ENCODE data around the gene EHBP1. TPM values are rescaled to one million over a fixed set of nuclear protein-coding genes. Genes with fewer than 3 reads are reported as not detected.

Gene EHBP1
- total RNA-seq, 2 experiments from 2014 or later: 21.4 to 22.3 TPM

- H3K36me3 ChIP-seq (ENCODE audit: insufficient read depth, low read length): no peaks in the 10 kb centered on the region
- Mint-ChIP-seq H3K4me3 (no peak overlapping the region), H3K9me3 (peaks cover 6% of the 10 kb centered on the region), H3K4me1 (ENCODE audit: low read depth) (peaks cover 39% of the 10 kb centered on the region), H3K36me3 (ENCODE audit: low read depth) (peaks cover 52% of the 10 kb centered on the region), H3K27me3 (no peaks in the 10 kb centered on the region), H3K27ac (no peak overlapping the region)
- H3K4me3 ChIP-seq (ENCODE audit: low read length): no peak overlapping the region
- DNase-seq: no peak
- ChIA-PET POLR2A (no interaction called here), CTCF (no interaction called here)
- H3K27me3 ChIP-seq (ENCODE audit: control insufficient read depth in 1 of 2, insufficient read depth in 2 of 2, low read length in 2 of 2): no peaks in the 10 kb centered on the region
- intact Hi-C loops (cut with DNase I, micrococcal nuclease): no loop called here
- peaks cover 5 to 8% of the 10 kb centered on the region in 2 experiments for H3K9me3 ChIP-seq (ENCODE audit: control insufficient read depth in 1 of 2, insufficient read depth in 1 of 2, low read length in 2 of 2)
- ATAC-seq (ENCODE audit: poor library complexity): no peak
- no peak overlapping the region for H3K27ac ChIP-seq (ENCODE audit: low read depth in 1 of 2, low read length in 2 of 2)
- TF ChIP-seq CTCF (IDR thresholded peaks at IDR 0.05): no peak
- H3K4me1 ChIP-seq (ENCODE audit: insufficient read depth, low read length): no peaks in the 10 kb centered on the region
Measured at GRCh38 chr2:62724106-62724505, 18.6 kb downstream of the EHBP1 start.

- no peaks in the 10 kb centered on the region for H3K36me3 ChIP-seq (ENCODE audit: insufficient read depth, low read length)
- TF ChIP-seq CTCF (IDR thresholded peaks at IDR 0.05): no peak
- no peaks in the 10 kb centered on the region for H3K4me1 ChIP-seq (ENCODE audit: insufficient read depth, low read length)
- POLR2A ChIA-PET: no interaction called here
- H3K9me3 ChIP-seq (ENCODE audit: control insufficient read depth in 1 of 2, insufficient read depth in 1 of 2, low read length in 2 of 2): peaks cover 5 to 8% of the 10 kb centered on the region in 2 experiments
- intact Hi-C loops (cut with DNase I, micrococcal nuclease): no loop called here
- CTCF ChIA-PET: no interaction called here
- H3K27me3 Mint-ChIP-seq: no peaks in the 10 kb centered on the region
- no peak for ATAC-seq (ENCODE audit: poor library complexity)
- H3K36me3 Mint-ChIP-seq (ENCODE audit: low read depth): peaks cover 45% of the 10 kb centered on the region
- H3K9me3 Mint-ChIP-seq: peaks cover 6% of the 10 kb centered on the region
- H3K4me1 Mint-ChIP-seq (ENCODE audit: low read depth): peaks cover 35% of the 10 kb centered on the region
- H3K4me3 Mint-ChIP-seq: no peak overlapping the region
- H3K27ac ChIP-seq (ENCODE audit: low read depth in 1 of 2, low read length in 2 of 2): no peak overlapping the region
- no peaks in the 10 kb centered on the region for H3K27me3 ChIP-seq (ENCODE audit: control insufficient read depth in 1 of 2, insufficient read depth in 2 of 2, low read length in 2 of 2)
- H3K27ac Mint-ChIP-seq: no peak overlapping the region
- DNase-seq: peak in 10 of 14 experiments; percentile 1 to 42 (median 22)
- H3K4me3 ChIP-seq (ENCODE audit: low read length): no peak overlapping the region
Measured at GRCh38 chr2:62724886-62725711, 19.6 kb downstream of the EHBP1 start.

- ChIA-PET CTCF (no interaction called here), POLR2A (interaction anchor here (0.6 kb wide), 1 partner anchor 781 kb away, joined by 3 read pairs; no protein-coding TSS in a partner anchor)
- Mint-ChIP-seq H3K9me3 (peaks cover 7% of the 10 kb centered on the region), H3K27ac (no peak overlapping the region), H3K4me3 (no peak overlapping the region), H3K27me3 (no peaks in the 10 kb centered on the region), H3K4me1 (ENCODE audit: low read depth) (peaks cover 31% of the 10 kb centered on the region), H3K36me3 (ENCODE audit: low read depth) (peaks cover 44% of the 10 kb centered on the region)
- intact Hi-C loops (cut with DNase I, micrococcal nuclease): no loop called here
- Histone ChIP-seq H3K4me3 (ENCODE audit: low read length) (no peak overlapping the region), H3K27ac (ENCODE audit: low read depth in 1 of 2, low read length in 2 of 2) (no peak overlapping the region), H3K36me3 (ENCODE audit: insufficient read depth, low read length) (no peaks in the 10 kb centered on the region), H3K4me1 (ENCODE audit: insufficient read depth, low read length) (no peaks in the 10 kb centered on the region), H3K27me3 (ENCODE audit: control insufficient read depth in 1 of 2, insufficient read depth in 2 of 2, low read length in 2 of 2) (no peaks in the 10 kb centered on the region), H3K9me3 (ENCODE audit: control insufficient read depth in 1 of 2, insufficient read depth in 1 of 2, low read length in 2 of 2) (peaks cover 5 to 11% of the 10 kb centered on the region in 2 experiments)
- no peak for ATAC-seq (ENCODE audit: poor library complexity)
- no peak for DNase-seq
- no peak for TF ChIP-seq CTCF (IDR thresholded peaks at IDR 0.05)
Measured at GRCh38 chr2:62725712-62726055, 20.2 kb downstream of the EHBP1 start.

All from CD4-positive, alpha-beta T cell (primary cell).